GM18951 (cell line): ENCODE results near the gene MTF2.
"Not testable (repeated sequence)": the region's sequence is repeated elsewhere in the genome, so short reads cannot be mapped to it uniquely, and the experiment has no call there.

ENCODE experiments used
- POLR2A ChIP-seq: IDR thresholded peaks from 4 replicates; pipeline ENCODE4 v1.6.1; 2011; ENCODE audit warnings: mild to moderate bottlenecking; ENCODE audit not compliant: insufficient read length, insufficient read depth; ENCODE audit errors: extremely low read depth
- in situ Hi-C: fragments of 300-500 bp; cut with MboI; formaldehyde crosslinking; loops from one replicate; pipeline ENCODE4 v1.12.0; 2022; ENCODE audit warnings: low sequenced_read_pairs, mixed read lengths, inconsistent platforms; ENCODE audit not compliant: unreplicated experiment

The MTF2 gene

GRCh38 chr1:93171549-93172034, 92.5 kb downstream of the MTF2 start:
- TF ChIP-seq POLR2A = no peak
- in situ Hi-C loops = no loop called here

- in situ Hi-C loops = no loop called here
- no peak for TF ChIP-seq POLR2A
Measured at GRCh38 chr1:93172778-93173177, 93.7 kb downstream of the MTF2 start.

GRCh38 chr1:93174638-93175037, 95.6 kb downstream of the MTF2 start:
- in situ Hi-C loops = not testable (repeated sequence)

- no peak for TF ChIP-seq POLR2A
- in situ Hi-C loops = no loop called here
Measured at GRCh38 chr1:93177991-93178390, 98.9 kb downstream of the MTF2 start.

DNA sequence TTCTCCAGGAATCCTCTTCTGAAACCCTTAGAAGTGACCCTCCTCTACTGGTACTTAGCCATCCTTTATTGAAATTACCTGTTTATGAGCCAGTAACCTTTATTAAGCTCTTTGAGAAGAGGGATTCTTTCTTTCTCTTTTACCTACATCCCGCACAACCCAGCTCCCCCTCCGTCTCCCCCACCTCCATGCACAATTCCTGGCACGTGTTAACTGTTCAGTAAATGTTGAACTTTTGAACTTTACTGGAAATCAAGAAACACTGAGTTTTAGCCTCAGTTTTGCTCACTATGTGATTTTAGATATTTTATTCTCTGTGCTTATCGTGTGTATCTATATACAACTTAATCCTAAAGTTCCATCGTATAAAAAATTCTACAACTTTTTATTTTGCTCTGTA, 99.3 kb downstream of the MTF2 start:
- in situ Hi-C loops = no loop called here
- no peak for TF ChIP-seq POLR2A

- in situ Hi-C loops = no loop called here
- TF ChIP-seq POLR2A = peak; percentile 79
Measured at GRCh38 chr1:93179886-93180722, 101.0 kb downstream of the MTF2 start, which contains the start of gene TMED5. Gene TMED5, minus strand, starts transcription at chr1:93180413. Its CDS starts 171 bp downstream, at chr1:93180242.

GRCh38 chr1:93180723-93181613, 101.9 kb downstream of the MTF2 start, which contains the start of gene CCDC18:
Gene CCDC18, plus strand, starts transcription at chr1:93180724. Its CDS starts 2,638 bp downstream, at chr1:93183362.
- in situ Hi-C loops = no loop called here
- TF ChIP-seq POLR2A = peak; percentile 75

DNA sequence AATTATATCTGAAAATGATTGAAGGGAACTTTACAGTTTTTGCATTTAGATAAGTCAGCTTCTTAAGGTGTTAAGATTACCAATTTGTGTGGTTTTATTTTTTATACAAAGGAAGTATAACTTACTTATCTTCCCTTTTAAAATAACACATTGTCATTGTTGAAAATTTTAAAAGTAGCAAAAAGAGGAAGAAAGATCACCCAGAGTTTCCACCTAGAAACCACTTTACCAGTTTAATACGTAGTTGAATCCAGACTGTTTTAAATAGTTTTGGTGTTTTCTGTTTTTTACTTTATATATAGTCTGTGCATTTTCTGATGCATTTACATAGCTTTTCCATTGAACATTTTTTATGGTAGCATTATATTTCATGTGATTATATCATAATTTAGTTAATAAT, 107.6 kb downstream of the MTF2 start:
- in situ Hi-C loops = no loop called here

More for the DNA sequence above, 107.6 kb downstream of the MTF2 start:
- TF ChIP-seq POLR2A = no peak
